Transverse colon (tissue), 4 donors: ENCODE data around the gene CRYGN. TPM values are rescaled to one million over a fixed set of nuclear protein-coding genes. Genes with fewer than 3 reads are reported as not detected.

Source experiments
- DNase-seq: peaks from one replicate; pipeline ENCODE4 v3.0.0-alpha.2; 2019
- H3K27ac ChIP-seq, 4 donors: fragments of 200-600 bp; sonication (generic); 2 replicates each; pipeline ENCODE4 v1.5.1; 2016 to 2018; ENCODE audit warnings: inconsistent platforms in 4 of 4
- H3K27me3 ChIP-seq: fragments of 200-600 bp; sonication (generic); 2 replicates; pipeline ENCODE4 v1.5.1; 2017; ENCODE audit warnings: inconsistent platforms
- H3K36me3 ChIP-seq, 4 donors: fragments of 200-600 bp; sonication (generic); 2 replicates each; pipeline ENCODE4 v1.5.1; 2017 to 2019; ENCODE audit warnings: inconsistent platforms in 4 of 4
- H3K4me1 ChIP-seq, 4 donors: fragments of 200-600 bp; sonication (generic); 2 replicates each; pipeline ENCODE4 v1.5.1; 2017 to 2020; ENCODE audit warnings: inconsistent platforms in 4 of 4
- H3K4me3 ChIP-seq, 4 donors: fragments of 200-600 bp; sonication (generic); 1 replicate in 1 of 4; 2 replicates in 3 of 4; pipeline versions ENCODE4 v1.5.1 to v1.6.1; 2017 to 2019; ENCODE audit warnings: inconsistent platforms in 4 of 4
- H3K9me3 ChIP-seq, 2 donors: fragments of 200-600 bp; sonication (generic); 2 replicates each; pipeline ENCODE4 v1.5.1; 2017 to 2019; ENCODE audit warnings: inconsistent platforms in 2 of 2
- CTCF ChIP-seq, 5 experiments: fragments of 200-600 bp in 3 of 5; fragments of 450-650 bp in 2 of 5; sonication (generic) in 3 of 5; IDR thresholded peaks; 1 replicate in 2 of 5; 2 replicates in 3 of 5; pipeline ENCODE4 v1.5.1; 2016 to 2017; ENCODE audit warnings: antibody characterized with exemption in 5 of 5, inconsistent platforms in 3 of 5, mild to moderate bottlenecking in 2 of 5, moderate library complexity in 1 of 5
- EP300 ChIP-seq: sonication (generic); formaldehyde crosslinking; IDR thresholded peaks from one replicate; pipeline ENCODE4 v1.6.1; 2017; ENCODE audit warnings: antibody characterized with exemption, low read depth
- POLR2A ChIP-seq: fragments of 450-650 bp; IDR thresholded peaks from one replicate; pipeline ENCODE4 v1.6.1; 2016; ENCODE audit warnings: antibody characterized with exemption, mild to moderate bottlenecking, moderate library complexity
- POLR2AphosphoS5 ChIP-seq, 3 donors: sonication (generic); formaldehyde crosslinking; IDR thresholded peaks; one replicate each; pipeline ENCODE4 v1.6.1; 2016; ENCODE audit warnings: antibody characterized with exemption in 3 of 3
- WGBS, 2 donors: methylation state at CpG; one replicate each; pipeline ENCODE4 v1.1.5; 2018; ENCODE audit warnings: low coverage in 1 of 2; 5-methylcytosine and 5-hydroxymethylcytosine counted together
- in situ Hi-C, 4 donors: fragments of 200-750 bp; cut with MboI; loops; one replicate each; pipeline versions ENCODE4 v1.15.0 to v1.15.1; 2017; ENCODE audit warnings: low sequenced_read_pairs in 3 of 4, low pct_ligation_motif_present in 1 of 4, low pct_unique_long_range_greater_than_20kb in 1 of 4
- intact Hi-C: fragments of 100-400 bp; cut with DNase I; formaldehyde crosslinking; loops from one replicate; pipeline ENCODE4 v1.15.1; 2023; ENCODE audit warnings: low total_unique reads
- total RNA-seq, 4 donors: library from RNA; depleted of rRNA; stranded (reverse); fragments of >200 nt; gene quantifications; one replicate each; pipeline ENCODE4 v1.1.0, GENCODE V29; 2016

CRYGN gene
- total RNA-seq, 4 donors from 2014 or later, result not detected

GRCh38 chr7:151391358-151391730 is 48.6 kb downstream of the CRYGN start:
- intact Hi-C loops, result no loop called here
- DNase-seq, result no peak
- WGBS, 2 donors, result 91% methylated on average over 4 to 9 of the region's 9 CpGs
- no peak overlapping the region for H3K4me3 ChIP-seq
- no peaks in the 10 kb centered on the region for H3K4me1 ChIP-seq
- TF ChIP-seq POLR2AphosphoS5 (IDR thresholded peaks at IDR 0.05), result no peak
- no peak for TF ChIP-seq POLR2A
- TF ChIP-seq CTCF (IDR thresholded peaks at IDR 0.05), result no peak
- no peak for TF ChIP-seq EP300
- in situ Hi-C loops, result no loop called here
- no peaks in the 10 kb centered on the region for H3K9me3 ChIP-seq
- no peaks in the 10 kb centered on the region for H3K27me3 ChIP-seq
- H3K36me3 ChIP-seq, result no peaks in the 10 kb centered on the region
- no peak overlapping the region for H3K27ac ChIP-seq

GRCh38 chr7:151390598-151391357 is 49.2 kb downstream of the CRYGN start:
- in situ Hi-C loops, result no loop called here
- no peaks in the 10 kb centered on the region for H3K27me3 ChIP-seq
- intact Hi-C loops, result no loop called here

GRCh38 chr7:151389768-151390597 is 50.0 kb downstream of the CRYGN start:
- Histone ChIP-seq H3K4me3 (no peak overlapping the region), H3K27ac (no peak overlapping the region), H3K4me1 (no peaks in the 10 kb centered on the region), H3K36me3 (no peaks in the 10 kb centered on the region), H3K27me3 (no peaks in the 10 kb centered on the region), H3K9me3 (no peaks in the 10 kb centered on the region)
- no peak for TF ChIP-seq POLR2AphosphoS5 (IDR thresholded peaks at IDR 0.05)
- no peak for TF ChIP-seq EP300
- TF ChIP-seq POLR2A, result no peak
- TF ChIP-seq CTCF (IDR thresholded peaks at IDR 0.05), result no peak
- intact Hi-C loops (no loop called here), in situ Hi-C loops (no loop called here)
- 65 to 74% methylated on average over 4 to 24 of the region's 24 CpGs for WGBS, 2 donors
- DNase-seq, result no peak

More at GRCh38 chr7:151390598-151391357, 49.2 kb downstream of the CRYGN start:
- Histone ChIP-seq H3K27ac (no peak overlapping the region), H3K4me1 (no peaks in the 10 kb centered on the region), H3K4me3 (no peak overlapping the region), H3K36me3 (no peaks in the 10 kb centered on the region), H3K9me3 (no peaks in the 10 kb centered on the region)
- TF ChIP-seq POLR2A (no peak), CTCF (IDR thresholded peaks at IDR 0.05) (no peak), EP300 (no peak), POLR2AphosphoS5 (IDR thresholded peaks at IDR 0.05) (no peak)
- DNase-seq, result no peak
- 78 to 79% methylated on average over 11 to 24 of the region's 25 CpGs for WGBS, 2 donors

- intact Hi-C loops (no loop called here), in situ Hi-C loops (no loop called here)
- Histone ChIP-seq H3K36me3 (no peaks in the 10 kb centered on the region), H3K4me3 (no peak overlapping the region), H3K27me3 (no peaks in the 10 kb centered on the region), H3K27ac (no peak overlapping the region), H3K4me1 (no peaks in the 10 kb centered on the region), H3K9me3 (no peaks in the 10 kb centered on the region)
- TF ChIP-seq CTCF (IDR thresholded peaks at IDR 0.05), result no peak
- no peak for TF ChIP-seq EP300
- no peak for TF ChIP-seq POLR2A
- no peak for TF ChIP-seq POLR2AphosphoS5 (IDR thresholded peaks at IDR 0.05)
- WGBS, 2 donors, result 93% methylated on average over 21 of the region's 21 CpGs; no CpG with 5 or more reads in 1 of the 2 donors
- DNase-seq, result no peak
These were observed 50.7 kb downstream of the CRYGN start for GRCh38 chr7:151389096-151389767.
